GM12878 (cell line): ENCODE data around the gene STOML2. TPM values are rescaled to one million over a fixed set of nuclear protein-coding genes. Genes with fewer than 3 reads are reported as not detected.

ENCODE experiments used
- ATAC-seq: fragments of 200-7000 bp; cut with Tn5 transposase; 3 replicates; pipeline ENCODE4 v1.9.1; 2020; ENCODE audit warnings: mild to moderate bottlenecking, moderate library complexity
- BruUV-seq: library from RNA; stranded (reverse); fragments of 400-500 nt; replicated peaks from 2 replicates; lab custom pipeline; 2021; lab: Mats Ljungman, UMichigan
- CTCF ChIA-PET: fragments of 300-600 bp; sonication (Branson Sonifier 250); formaldehyde crosslinking; extraction: SDS; loops from one replicate; lab custom pipeline; 2021; ENCODE audit warnings: inconsistent platforms; lab: Yijun Ruan, JAX
- POLR2A ChIA-PET: fragments of 350-600 bp; formaldehyde crosslinking; extraction: SDS; loops from one replicate; lab custom pipeline; 2021; ENCODE audit warnings: inconsistent platforms; lab: Charles Lee
- RAD21 ChIA-PET: fragments of 300-600 bp; sonication (Branson Sonifier 250); formaldehyde crosslinking; loops from one replicate; lab custom pipeline; 2023; ENCODE audit warnings: antibody characterized with exemption; ENCODE audit not compliant: unreplicated experiment; lab: Charles Lee
- SMC1A ChIA-PET: fragments of 300-600 bp; sonication (Branson Sonifier 250); formaldehyde crosslinking; loops from one replicate; lab custom pipeline; 2023; ENCODE audit not compliant: unreplicated experiment, uncharacterized antibody; lab: Charles Lee
- DNase-seq: peaks from one replicate; pipeline ENCODE4 v3.0.0-alpha.2; 2011; ENCODE audit warnings: low read depth, low spot score
- FAIRE-seq: peaks from 3 replicates; lab custom pipeline; 2011; peaks lifted over from hg19 to GRCh38; lab: Jason Lieb, UNC
- H2AFZ ChIP-seq: 2 replicates; pipeline ENCODE4 v1.6.0; 2011; ENCODE audit warnings: low read depth, low read length, control low read depth; ENCODE audit not compliant: control insufficient read depth
- H3K27ac ChIP-seq: 2 replicates; pipeline ENCODE4 v1.5.1; 2011; ENCODE audit warnings: control low read depth; ENCODE audit not compliant: control insufficient read depth, insufficient read depth
- H3K27me3 ChIP-seq, 2 experiments: replicated peaks in 1 of 2; 2 replicates each; pipeline versions ENCODE4 v1.6.0 to v1.6.1; 2011; ENCODE audit warnings: low read length in 1 of 2; ENCODE audit not compliant: control insufficient read depth in 2 of 2, insufficient read depth in 2 of 2
- H3K36me3 ChIP-seq, 2 experiments: 2 replicates each; pipeline ENCODE4 v1.5.1; 2011; ENCODE audit warnings: low read length in 1 of 2; ENCODE audit not compliant: control insufficient read depth in 2 of 2, insufficient read depth in 2 of 2
- H3K4me1 ChIP-seq: 2 replicates; pipeline ENCODE4 v1.6.1; 2011; ENCODE audit warnings: mild to moderate bottlenecking, low read length, moderate library complexity, mixed read lengths; ENCODE audit not compliant: control insufficient read depth, insufficient read depth
- H3K4me2 ChIP-seq: 2 replicates; pipeline ENCODE4 v1.6.0; 2011; ENCODE audit warnings: control low read depth; ENCODE audit not compliant: control insufficient read depth, insufficient read depth
- H3K4me3 ChIP-seq: fragments of 200-600 bp; sonication (generic); 2 replicates; pipeline ENCODE4 v1.5.1; 2016
- H3K79me2 ChIP-seq: 2 replicates; pipeline ENCODE4 v1.6.0; 2011; ENCODE audit warnings: low read length; ENCODE audit not compliant: control insufficient read depth, insufficient read depth
- H3K9ac ChIP-seq: 2 replicates; pipeline ENCODE4 v1.8.0; 2011; ENCODE audit warnings: low read length, control low read depth, mixed read lengths; ENCODE audit not compliant: control insufficient read depth, insufficient read depth
- H3K9me3 ChIP-seq: replicated peaks from 3 replicates; pipeline ENCODE4 v1.5.1; 2011; ENCODE audit warnings: mild to moderate bottlenecking, low read length; ENCODE audit not compliant: control insufficient read depth, insufficient read depth
- H4K20me1 ChIP-seq: 2 replicates; pipeline ENCODE4 v1.6.0; 2011; ENCODE audit not compliant: control insufficient read depth, insufficient read depth
- BHLHE40 ChIP-seq, 2 experiments: fragments of 450-650 bp in 1 of 2; IDR thresholded peaks; 2 replicates each; pipeline ENCODE4 v1.6.1; 2011 to 2017; ENCODE audit warnings: low read depth in 2 of 2, borderline replicate concordance in 1 of 2, improper control_type of control experiment in 1 of 2, low read length in 1 of 2, mild to moderate bottlenecking in 1 of 2
- CHD2 ChIP-seq: IDR thresholded peaks from 2 replicates; pipeline ENCODE4 v1.6.1; 2011; ENCODE audit warnings: low read depth, low read length, improper control_type of control experiment, borderline replicate concordance
- GABPA ChIP-seq: IDR thresholded peaks from 2 replicates; pipeline ENCODE4 v1.6.1; 2014; ENCODE audit warnings: antibody characterized with exemption, low read depth, mild to moderate bottlenecking, inconsistent platforms
- IKZF1 ChIP-seq: fragments of 450-650 bp; conservative IDR thresholded peaks from 2 replicates; pipeline ENCODE4 v1.6.1; 2017; ENCODE audit warnings: antibody characterized with exemption, mild to moderate bottlenecking
- MXI1 ChIP-seq: fragments of 150-350 bp; IDR thresholded peaks from 2 replicates; pipeline ENCODE4 v1.6.1; 2011; ENCODE audit warnings: low read depth, mild to moderate bottlenecking, inconsistent platforms, low read length, improper control_type of control experiment
- NFIC ChIP-seq: IDR thresholded peaks from 2 replicates; pipeline ENCODE4 v1.6.1; 2012; ENCODE audit warnings: low read depth, mild to moderate bottlenecking, inconsistent platforms, low read length, moderate library complexity
- NFYB ChIP-seq: IDR thresholded peaks from 2 replicates; pipeline ENCODE4 v1.6.1; 2011; ENCODE audit warnings: low read depth, mild to moderate bottlenecking, low read length, improper control_type of control experiment, moderate library complexity; ENCODE audit not compliant: insufficient read depth
- NKRF ChIP-seq: fragments of 450-650 bp; conservative IDR thresholded peaks from 2 replicates; pipeline ENCODE4 v1.6.1; 2017; ENCODE audit warnings: mild to moderate bottlenecking, moderate library complexity
- NR2F1 ChIP-seq: fragments of 450-650 bp; conservative IDR thresholded peaks from 2 replicates; pipeline ENCODE4 v1.6.1; 2017; ENCODE audit warnings: mild to moderate bottlenecking
- PML ChIP-seq: IDR thresholded peaks from 2 replicates; pipeline ENCODE4 v1.6.1; 2012; ENCODE audit warnings: low read length, inconsistent platforms
- POLR2A ChIP-seq: IDR thresholded peaks from 2 replicates; pipeline ENCODE4 v1.6.1; 2011; ENCODE audit warnings: low read depth, mild to moderate bottlenecking, low read length
- RELB ChIP-seq: fragments of 450-650 bp; IDR thresholded peaks from 2 replicates; pipeline ENCODE4 v1.6.1; 2017; ENCODE audit warnings: low read depth, mild to moderate bottlenecking, moderate library complexity
- RFX5 ChIP-seq: IDR thresholded peaks from 2 replicates; pipeline ENCODE4 v1.6.1; 2011; ENCODE audit warnings: low read depth, low read length, improper control_type of control experiment
- SIN3A ChIP-seq: IDR thresholded peaks from 2 replicates; pipeline ENCODE4 v1.6.1; 2012; ENCODE audit warnings: low read depth, low read length, improper control_type of control experiment
- SMAD1 ChIP-seq: fragments of 450-650 bp; IDR thresholded peaks from 2 replicates; pipeline ENCODE4 v1.6.1; 2018; ENCODE audit warnings: mild to moderate bottlenecking, low read depth; ENCODE audit not compliant: partially characterized antibody
- WGBS: methylation state at CpG from one replicate; pipeline ENCODE4 v1.1.6; 2016; ENCODE audit warnings: low lambda C conversion rate; ENCODE audit not compliant: insufficient replicate concordance, insufficient coverage; ENCODE audit errors: missing lambda C conversion rate; 5-methylcytosine and 5-hydroxymethylcytosine counted together
- in situ Hi-C: fragments of 300-500 bp; cut with MboI; formaldehyde crosslinking; loops from 9 replicates; pipeline ENCODE4 v1.14.3; 2018; ENCODE audit warnings: mixed read lengths
- intact Hi-C: fragments of 100-400 bp; cut with micrococcal nuclease; formaldehyde crosslinking; loops from one replicate; pipeline ENCODE4 v1.14.2; 2022; ENCODE audit not compliant: unreplicated experiment
- polyA plus RNA-seq, 11 experiments: library from polyadenylated mRNA; depleted of rRNA in 4 of 11; unstranded in 6 of 11; stranded (reverse) in 5 of 11; fragments of >200 nt; fragmentation: Nextera tagmentation in 4 of 11; fragmentation: Illumina TruSeq in 1 of 11; extraction: Ambion mirVana in 4 of 11; extraction: Trizol in 1 of 11; gene quantifications; 1 replicate in 1 of 11; 2 replicates in 10 of 11; pipeline versions ENCODE4 v1.2.1 to v1.2.3, GENCODE V29; 2011 to 2016; ENCODE audit warnings: inconsistent platforms in 2 of 11, missing spikeins in 2 of 11, low read depth in 1 of 11
- total RNA-seq, 4 experiments: library from RNA; depleted of rRNA in 3 of 4; stranded (reverse); fragments of >200 nt in 3 of 4; fragmentation: Illumina TruSeq in 1 of 4; extraction: Trizol in 1 of 4; gene quantifications; 2 replicates each; pipeline versions ENCODE4 v1.2.1 to v1.2.3, GENCODE V29; 2013 to 2021

STOML2 gene
- total and polyA plus RNA-seq, 10 of the 15 experiments (the other 5 are each of a cell fraction or from before 2014, with no cell fraction given), result 112 to 284 (median 207) TPM

- 4% methylated on average over 44 of the region's 57 CpGs for WGBS
- TF ChIP-seq CHD2 (0 out of 2 replicates have a peak, but pooled peaks have one; percentile 29), RFX5 (peak; percentile 77), PML (no peak), RELB (peak; percentile 31; the same call in 1 of the 2 replicates), MXI1 (peak; percentile 65), NFIC (no peak), NFYB (peak; percentile 37; the same call in 1 of the 2 replicates), IKZF1 (peak; percentile 31; the same call in 1 of the 2 replicates), SMAD1 (no peak), POLR2A (peak; percentile 62; the same call in 1 of the 2 replicates), BHLHE40 (IDR thresholded peaks at IDR 0.05; ENCODE audit: borderline replicate concordance in 1 of 2, low read depth in 2 of 2, low read length in 1 of 2) (0 out of 4 replicates have a peak, but pooled peaks of 1 of the 2 experiments have one; percentile 33), GABPA (no peak), NR2F1 (peak; percentile 57), NKRF (peak; percentile 79), SIN3A (peak; percentile 52; the same call in 1 of the 2 replicates)
These were observed 8.3 kb upstream of the STOML2 start for GRCh38 chr9:35111001-35111933.

More at GRCh38 chr9:35111001-35111933, 8.3 kb upstream of the STOML2 start:
- FAIRE-seq, result peak; percentile 81
- ChIA-PET CTCF (interaction anchor here (0.6 to 1.7 kb wide), 9 partner anchors 8 to 1755 kb away, joined by 3 to 5 read pairs (median 4); partner anchors contain the start of genes FANCG, PIGO and STOML2), SMC1A (no interaction called here), RAD21 (interaction anchor here (0.8 to 1.9 kb wide), 3 partner anchors 8 to 40 kb away, joined by 3 to 9 read pairs (median 4); partner anchors contain the start of genes FANCG and STOML2), POLR2A (interaction anchor here (0.5 to 2.0 kb wide), 5 partner anchors 8 to 493 kb away, joined by 3 to 14 read pairs (median 5); partner anchors contain the start of genes FANCG, PIGO and STOML2)
- Histone ChIP-seq H3K4me3 (peak overlapping the region; percentile 98), H2AFZ (peak overlapping the region; percentile 75), H3K9me3 (no peaks in the 10 kb centered on the region), H3K4me1 (peaks cover 26% of the 10 kb centered on the region), H3K36me3 (peaks cover 0 to 2% of the 10 kb centered on the region in 2 experiments; a peak in 2 of 4 replicates), H3K27me3 (no peaks in the 10 kb centered on the region), H4K20me1 (no peaks in the 10 kb centered on the region), H3K79me2 (peaks cover 3% of the 10 kb centered on the region), H3K9ac (peak overlapping the region; percentile 68; the same call in 1 of the 2 replicates), H3K27ac (peak overlapping the region; percentile 24; the same call in 1 of the 2 replicates), H3K4me2 (peak overlapping the region; percentile 86)
- no TSS peak for BruUV-seq
- peak; percentile 89 for DNase-seq
- in situ Hi-C loops, result no loop called here
- intact Hi-C loops, result loop anchor here (1.0 to 10.0 kb wide), 5 partner anchors 8 to 704 kb away; partner anchors contain the start of genes CREB3, HINT2, SPAG8 and STOML2
- ATAC-seq, result peak; percentile 87
